ENCODE data around the gene C12orf50. TPM values are rescaled to one million over a fixed set of nuclear protein-coding genes. Genes with fewer than 3 reads are reported as not detected.

C12orf50 gene
- total RNA-seq, 1 donor from 2014 or later: not detected

DNA sequence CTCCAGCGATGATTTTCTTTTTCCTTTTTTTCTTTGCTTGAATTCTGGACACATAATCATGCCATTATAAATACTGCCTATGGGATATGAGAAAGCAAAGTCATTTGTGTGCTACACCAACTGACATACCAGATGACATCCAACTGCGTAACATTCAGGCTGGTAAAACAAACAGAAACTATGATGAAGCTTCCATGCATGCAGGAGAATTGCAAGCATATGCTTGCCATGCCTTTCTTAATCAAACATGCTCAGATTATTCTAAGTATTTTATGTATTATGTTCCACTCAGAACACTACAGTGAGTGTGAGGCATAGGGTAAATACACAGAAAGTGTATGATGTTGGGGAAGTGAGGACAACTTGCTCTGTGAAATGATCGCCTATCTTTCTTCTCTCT lies 97.4 kb downstream of the C12orf50 start:
- Histone ChIP-seq H3K4me1 (no peaks in the 10 kb centered on the region), H3K27me3 (ENCODE audit: low read depth) (peaks cover 6% of the 10 kb centered on the region), H3K9me3 (replicated peaks) (no peaks in the 10 kb centered on the region), H3K4me3 (no peak overlapping the region), H3K27ac (replicated peaks) (no peak overlapping the region), H3K36me3 (no peaks in the 10 kb centered on the region)
- intact Hi-C loops (cut with micrococcal nuclease): no loop called here
- TF ChIP-seq, protein P1, sequence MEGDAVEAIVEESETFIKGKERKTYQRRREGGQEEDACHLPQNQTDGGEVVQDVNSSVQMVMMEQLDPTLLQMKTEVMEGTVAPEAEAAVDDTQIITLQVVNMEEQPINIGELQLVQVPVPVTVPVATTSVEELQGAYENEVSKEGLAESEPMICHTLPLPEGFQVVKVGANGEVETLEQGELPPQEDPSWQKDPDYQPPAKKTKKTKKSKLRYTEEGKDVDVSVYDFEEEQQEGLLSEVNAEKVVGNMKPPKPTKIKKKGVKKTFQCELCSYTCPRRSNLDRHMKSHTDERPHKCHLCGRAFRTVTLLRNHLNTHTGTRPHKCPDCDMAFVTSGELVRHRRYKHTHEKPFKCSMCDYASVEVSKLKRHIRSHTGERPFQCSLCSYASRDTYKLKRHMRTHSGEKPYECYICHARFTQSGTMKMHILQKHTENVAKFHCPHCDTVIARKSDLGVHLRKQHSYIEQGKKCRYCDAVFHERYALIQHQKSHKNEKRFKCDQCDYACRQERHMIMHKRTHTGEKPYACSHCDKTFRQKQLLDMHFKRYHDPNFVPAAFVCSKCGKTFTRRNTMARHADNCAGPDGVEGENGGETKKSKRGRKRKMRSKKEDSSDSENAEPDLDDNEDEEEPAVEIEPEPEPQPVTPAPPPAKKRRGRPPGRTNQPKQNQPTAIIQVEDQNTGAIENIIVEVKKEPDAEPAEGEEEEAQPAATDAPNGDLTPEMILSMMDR (IDR thresholded peaks at IDR 0.05; ENCODE audit: borderline replicate concordance): no peak
- DNase-seq: no peak

DNA sequence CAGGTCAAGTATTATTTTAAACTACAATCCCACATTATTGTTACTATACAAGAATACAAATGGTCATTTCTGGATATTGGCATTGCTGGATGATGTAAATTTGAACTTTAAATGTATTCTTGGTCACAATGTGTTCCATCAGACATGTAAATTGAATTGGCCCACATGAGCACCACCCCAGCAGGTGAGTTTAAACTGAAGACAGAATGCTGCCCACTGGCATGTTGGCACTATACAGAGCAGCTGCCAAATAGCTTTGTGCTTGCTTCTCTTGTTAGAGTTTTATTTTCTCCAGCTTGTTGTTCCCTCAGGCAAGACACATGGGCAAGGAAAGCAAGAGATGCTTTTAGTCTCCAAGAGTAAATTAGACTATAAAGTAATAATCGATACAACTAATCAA lies 98.6 kb downstream of the C12orf50 start:
- DNase-seq: no peak
- TF ChIP-seq, protein P1 (IDR thresholded peaks at IDR 0.05; ENCODE audit: borderline replicate concordance): no peak
- Histone ChIP-seq H3K4me3 (no peak overlapping the region), H3K27me3 (ENCODE audit: low read depth) (peaks cover 6% of the 10 kb centered on the region), H3K4me1 (no peaks in the 10 kb centered on the region), H3K27ac (replicated peaks) (no peak overlapping the region), H3K9me3 (replicated peaks) (no peaks in the 10 kb centered on the region), H3K36me3 (no peaks in the 10 kb centered on the region)
- intact Hi-C loops (cut with micrococcal nuclease): no loop called here

Other genes with a start within 250 kb of the C12orf50 start
- gene CEP290, start 112.7 kb upstream of the C12orf50 start, total RNA-seq: 8.1 TPM
- 8.8 TPM for gene TMTC3, start 112.9 kb upstream of the C12orf50 start, total RNA-seq